HepG2 (cell line): ENCODE measurements around the gene PCYOX1L. TPM values are rescaled to one million over a fixed set of nuclear protein-coding genes. Genes with fewer than 3 reads are reported as not detected.

Source experiments
- ARHGAP35 ChIP-seq: sonication (generic); formaldehyde crosslinking; IDR thresholded peaks from 2 replicates; pipeline ENCODE4 v1.9.0; 2022; ENCODE audit warnings: mild to moderate bottlenecking, inconsistent platforms, moderate library complexity, missing genetic modification reagents, borderline replicate concordance
- FIP1L1 ChIP-seq: fragments of 200-400 bp; formaldehyde crosslinking; IDR thresholded peaks from 2 replicates; pipeline ENCODE4 v1.6.1; 2018; ENCODE audit warnings: low read depth, mild to moderate bottlenecking, low read length, moderate library complexity, borderline replicate concordance; ENCODE audit not compliant: insufficient read depth
- HNF4G ChIP-seq, 2 experiments: sonication (generic) in 1 of 2; formaldehyde crosslinking in 1 of 2; IDR thresholded peaks; 2 replicates each; pipeline versions ENCODE4 v1.4.0 to v1.6.1; 2011 to 2020; ENCODE audit warnings: borderline replicate concordance in 2 of 2, low read depth in 2 of 2, mild to moderate bottlenecking in 2 of 2, low read length in 1 of 2, missing genetic modification reagents in 1 of 2, moderate library complexity in 1 of 2
- IKZF1 ChIP-seq: fragments of 450-650 bp; IDR thresholded peaks from 2 replicates; pipeline ENCODE4 v1.7.1; 2016
- MTF2 ChIP-seq: sonication (generic); formaldehyde crosslinking; IDR thresholded peaks from 2 replicates; pipeline ENCODE4 v1.5.0; 2020; ENCODE audit warnings: missing genetic modification reagents, borderline replicate concordance
- NCOA5 ChIP-seq: sonication (generic); formaldehyde crosslinking; IDR thresholded peaks from 2 replicates; pipeline ENCODE4 v1.4.0; 2020; ENCODE audit warnings: missing genetic modification reagents
- NPAS2 ChIP-seq: sonication (generic); formaldehyde crosslinking; IDR thresholded peaks from 2 replicates; pipeline ENCODE4 v1.8.0; 2022; ENCODE audit warnings: mild to moderate bottlenecking, missing genetic modification reagents, borderline replicate concordance
- ONECUT2 ChIP-seq: sonication (generic); formaldehyde crosslinking; IDR thresholded peaks from 2 replicates; pipeline ENCODE4 v1.4.0; 2020; ENCODE audit warnings: missing genetic modification reagents
- RBM22 ChIP-seq: fragments of 200-400 bp; formaldehyde crosslinking; optimal IDR thresholded peaks from 2 replicates; pipeline ENCODE3; 2017; ENCODE audit warnings: mild to moderate bottlenecking, low read length, moderate library complexity
- RFX1 ChIP-seq: fragments of 450-650 bp; IDR thresholded peaks from 2 replicates; pipeline ENCODE4 v1.6.1; 2017
- SP1 ChIP-seq, 2 experiments: fragments of 450-650 bp in 1 of 2; sonication (generic) in 1 of 2; formaldehyde crosslinking in 1 of 2; IDR thresholded peaks; 2 replicates each; pipeline versions ENCODE4 v1.4.0 to v1.6.1; 2016 to 2020; ENCODE audit warnings: missing genetic modification reagents in 1 of 2
- SP140L ChIP-seq: sonication (generic); formaldehyde crosslinking; IDR thresholded peaks from 2 replicates; pipeline ENCODE4 v1.4.0; 2020; ENCODE audit warnings: missing genetic modification reagents, borderline replicate concordance
- TEAD2 ChIP-seq: sonication (generic); formaldehyde crosslinking; IDR thresholded peaks from 2 replicates; pipeline ENCODE4 v1.9.0; 2021; ENCODE audit warnings: missing genetic modification reagents
- TFDP1 ChIP-seq: IDR thresholded peaks from 2 replicates; pipeline ENCODE4 v1.6.1; 2016; ENCODE audit warnings: missing compliant biosample characterization, missing genetic modification reagents, borderline replicate concordance
- TMF1 ChIP-seq: sonication (generic); formaldehyde crosslinking; IDR thresholded peaks from 2 replicates; pipeline ENCODE4 v1.8.1; 2022; ENCODE audit warnings: low read depth, missing genetic modification reagents
- TOPORS ChIP-seq: sonication (generic); formaldehyde crosslinking; IDR thresholded peaks from 2 replicates; pipeline ENCODE4 v1.8.0; 2023; ENCODE audit warnings: mild to moderate bottlenecking, missing genetic modification reagents
- U2AF1 ChIP-seq: fragments of 200-400 bp; formaldehyde crosslinking; optimal IDR thresholded peaks from 2 replicates; pipeline ENCODE3; 2017; ENCODE audit warnings: mild to moderate bottlenecking, low read depth, low read length
- ZNF225 ChIP-seq: sonication (generic); formaldehyde crosslinking; IDR thresholded peaks from 2 replicates; pipeline ENCODE4 v1.4.0; 2020; ENCODE audit warnings: mild to moderate bottlenecking, missing genetic modification reagents
- ZNF251 ChIP-seq: sonication (generic); formaldehyde crosslinking; IDR thresholded peaks from 2 replicates; pipeline ENCODE4 v1.9.0; 2021; ENCODE audit warnings: mild to moderate bottlenecking, missing genetic modification reagents
- ZNF30 ChIP-seq: sonication (generic); formaldehyde crosslinking; IDR thresholded peaks from 2 replicates; pipeline ENCODE4 v1.5.0; 2020; ENCODE audit warnings: mild to moderate bottlenecking, missing genetic modification reagents
- ZNF468 ChIP-seq: sonication (generic); formaldehyde crosslinking; IDR thresholded peaks from 2 replicates; pipeline ENCODE4 v1.8.0; 2022; ENCODE audit warnings: mild to moderate bottlenecking, moderate library complexity, missing genetic modification reagents
- ZNF83 ChIP-seq: sonication (generic); formaldehyde crosslinking; IDR thresholded peaks from 2 replicates; pipeline ENCODE4 v1.4.0; 2020; ENCODE audit warnings: missing genetic modification reagents, mild to moderate bottlenecking, borderline replicate concordance
- ZNF878 ChIP-seq: sonication (generic); formaldehyde crosslinking; IDR thresholded peaks from 2 replicates; pipeline ENCODE4 v1.8.1; 2023; ENCODE audit warnings: mild to moderate bottlenecking, missing genetic modification reagents, moderate library complexity
- polyA plus RNA-seq, 8 experiments: library from polyadenylated mRNA; depleted of rRNA in 3 of 8; stranded (reverse) in 7 of 8; unstranded in 1 of 8; fragments of >200 nt; fragmentation: Illumina TruSeq in 4 of 8; extraction: Trizol in 4 of 8; gene quantifications; 2 replicates each; pipeline versions ENCODE4 v1.2.1 to v1.2.3, GENCODE V29; 2011 to 2016; ENCODE audit warnings: low read depth in 4 of 8, missing spikeins in 1 of 8, mixed read lengths in 1 of 8; ENCODE audit not compliant: insufficient read depth in 1 of 8
- total RNA-seq, 5 experiments: library from RNA; depleted of rRNA; stranded (reverse); fragments of >200 nt; fragmentation: Illumina TruSeq; extraction: Trizol; gene quantifications; 2 replicates each; pipeline ENCODE4 v1.2.3, GENCODE V29; 2016; ENCODE audit warnings: low read depth in 1 of 5
- TF ChIP-seq, protein P1 (sequence below): sonication (generic); formaldehyde crosslinking; IDR thresholded peaks from 2 replicates; pipeline ENCODE4 v1.4.0; 2020; ENCODE audit warnings: mild to moderate bottlenecking, missing genetic modification reagents, borderline replicate concordance
- TF ChIP-seq, protein P2 (sequence below): sonication (generic); formaldehyde crosslinking; IDR thresholded peaks from 2 replicates; pipeline ENCODE4 v1.8.1; 2022; ENCODE audit warnings: low read depth, mild to moderate bottlenecking, missing genetic modification reagents

The PCYOX1L gene
- total and polyA plus RNA-seq, 2 of the 13 experiments (the other 11 are each of a cell fraction or from before 2014, with no cell fraction given): 1.00 to 3.7 TPM

GRCh38 chr5:149380466-149381121, 22.7 kb downstream of the PCYOX1L start (continued):
- peak; percentile 67; the same call in 1 of the 2 replicates for TF ChIP-seq HNF4G (IDR thresholded peaks at IDR 0.05; ENCODE audit: borderline replicate concordance, low read depth, low read length)
- TF ChIP-seq HNF4G (CRISPR knock-in tag; IDR thresholded peaks at IDR 0.05; ENCODE audit: borderline replicate concordance, low read depth): peak; percentile 55; the same call in 1 of the 2 replicates
- no peak for TF ChIP-seq RFX1
- no peak for TF ChIP-seq NCOA5
- TF ChIP-seq, protein P1, sequence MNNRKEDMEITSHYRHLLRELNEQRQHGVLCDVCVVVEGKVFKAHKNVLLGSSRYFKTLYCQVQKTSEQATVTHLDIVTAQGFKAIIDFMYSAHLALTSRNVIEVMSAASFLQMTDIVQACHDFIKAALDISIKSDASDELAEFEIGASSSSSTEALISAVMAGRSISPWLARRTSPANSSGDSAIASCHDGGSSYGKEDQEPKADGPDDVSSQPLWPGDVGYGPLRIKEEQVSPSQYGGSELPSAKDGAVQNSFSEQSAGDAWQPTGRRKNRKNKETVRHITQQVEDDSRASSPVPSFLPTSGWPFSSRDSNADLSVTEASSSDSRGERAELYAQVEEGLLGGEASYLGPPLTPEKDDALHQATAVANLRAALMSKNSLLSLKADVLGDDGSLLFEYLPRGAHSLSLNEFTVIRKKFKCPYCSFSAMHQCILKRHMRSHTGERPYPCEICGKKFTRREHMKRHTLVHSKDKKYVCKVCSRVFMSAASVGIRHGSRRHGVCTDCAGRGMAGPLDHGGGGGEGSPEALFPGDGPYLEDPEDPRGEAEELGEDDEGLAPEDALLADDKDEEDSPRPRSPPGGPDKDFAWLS (CRISPR knock-in tag): no peak
- TF ChIP-seq ZNF83 (CRISPR knock-in tag): no peak
- no peak for TF ChIP-seq MTF2
- no peak for TF ChIP-seq ZNF225
- no peak for TF ChIP-seq SP1 (IDR thresholded peaks at IDR 0.05)
- TF ChIP-seq SP1 (CRISPR knock-in tag; IDR thresholded peaks at IDR 0.05): no peak
- 0 out of 2 replicates have a peak, but pooled peaks have one; percentile 28 for TF ChIP-seq TMF1
- no peak for TF ChIP-seq FIP1L1
- no peak for TF ChIP-seq ZNF468 (CRISPR knock-in tag)
- TF ChIP-seq RBM22: no peak
- no peak for TF ChIP-seq ONECUT2 (CRISPR knock-in tag)
- TF ChIP-seq ZNF251 (CRISPR knock-in tag): no peak
- no peak for TF ChIP-seq SP140L (CRISPR knock-in tag)
- no peak for TF ChIP-seq IKZF1
- no peak for TF ChIP-seq ARHGAP35 (CRISPR knock-in tag)
- no peak for TF ChIP-seq ZNF30 (CRISPR knock-in tag)
- TF ChIP-seq NPAS2: no peak
- TF ChIP-seq TOPORS (CRISPR knock-in tag): peak; percentile 62; the same call in 1 of the 2 replicates
- TF ChIP-seq, protein P2, sequence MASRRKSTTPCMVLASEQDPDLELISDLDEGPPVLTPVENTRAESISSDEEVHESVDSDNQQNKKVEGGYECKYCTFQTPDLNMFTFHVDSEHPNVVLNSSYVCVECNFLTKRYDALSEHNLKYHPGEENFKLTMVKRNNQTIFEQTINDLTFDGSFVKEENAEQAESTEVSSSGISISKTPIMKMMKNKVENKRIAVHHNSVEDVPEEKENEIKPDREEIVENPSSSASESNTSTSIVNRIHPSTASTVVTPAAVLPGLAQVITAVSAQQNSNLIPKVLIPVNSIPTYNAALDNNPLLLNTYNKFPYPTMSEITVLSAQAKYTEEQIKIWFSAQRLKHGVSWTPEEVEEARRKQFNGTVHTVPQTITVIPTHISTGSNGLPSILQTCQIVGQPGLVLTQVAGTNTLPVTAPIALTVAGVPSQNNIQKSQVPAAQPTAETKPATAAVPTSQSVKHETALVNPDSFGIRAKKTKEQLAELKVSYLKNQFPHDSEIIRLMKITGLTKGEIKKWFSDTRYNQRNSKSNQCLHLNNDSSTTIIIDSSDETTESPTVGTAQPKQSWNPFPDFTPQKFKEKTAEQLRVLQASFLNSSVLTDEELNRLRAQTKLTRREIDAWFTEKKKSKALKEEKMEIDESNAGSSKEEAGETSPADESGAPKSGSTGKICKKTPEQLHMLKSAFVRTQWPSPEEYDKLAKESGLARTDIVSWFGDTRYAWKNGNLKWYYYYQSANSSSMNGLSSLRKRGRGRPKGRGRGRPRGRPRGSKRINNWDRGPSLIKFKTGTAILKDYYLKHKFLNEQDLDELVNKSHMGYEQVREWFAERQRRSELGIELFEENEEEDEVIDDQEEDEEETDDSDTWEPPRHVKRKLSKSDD (CRISPR knock-in tag): no peak
- peak; percentile 70; the same call in 1 of the 2 replicates for TF ChIP-seq TFDP1 (CRISPR knock-in tag)
- no peak for TF ChIP-seq TEAD2 (CRISPR knock-in tag)
- no peak for TF ChIP-seq U2AF1
- no peak for TF ChIP-seq ZNF878
